IPS-NIHi7 (cell line): ENCODE measurements around the gene ZNF444.
"Not testable (repeated sequence)": the region's sequence is repeated elsewhere in the genome, so short reads cannot be mapped to it uniquely, and the experiment has no call there.

Source experiments
- DNase-seq: peaks from one replicate; pipeline ENCODE4 v3.0.0; 2012; ENCODE audit warnings: mixed read lengths; ENCODE audit errors: extremely low spot score

Gene ZNF444

GRCh38 chr19:56140583-56141416 lies at the start of gene ZNF444:
Gene ZNF444 (plus strand): TSS chr19:56141287. CDS start chr19:56146912, 5,625 bp downstream.
- peak; percentile 98 for DNase-seq

GRCh38 chr19:56091751-56092546 lies 49.1 kb upstream of the ZNF444 start:
- no peak for DNase-seq

GRCh38 chr19:56092685-56093631 lies 48.1 kb upstream of the ZNF444 start:
- DNase-seq, result no peak

- DNase-seq, result no peak
These were observed 46.6 kb upstream of the ZNF444 start for GRCh38 chr19:56094449-56094848.

GRCh38 chr19:56096665-56097064 lies 44.4 kb upstream of the ZNF444 start:
- DNase-seq, result no peak

GRCh38 chr19:56097306-56097705 lies 43.8 kb upstream of the ZNF444 start:
- no peak for DNase-seq

- DNase-seq, result no peak
These were observed 43.3 kb upstream of the ZNF444 start for GRCh38 chr19:56097776-56098175.

- DNase-seq, result not testable (repeated sequence)
These were observed 42.9 kb upstream of the ZNF444 start for GRCh38 chr19:56098237-56098636.

- no peak for DNase-seq
These were observed 42.1 kb upstream of the ZNF444 start for GRCh38 chr19:56098731-56099568.

- no peak for DNase-seq
These were observed 41.2 kb upstream of the ZNF444 start for GRCh38 chr19:56099638-56100539.

GRCh38 chr19:56101095-56101494 lies 40.0 kb upstream of the ZNF444 start:
- no peak for DNase-seq

- no peak for DNase-seq
These were observed 39.1 kb upstream of the ZNF444 start for GRCh38 chr19:56101746-56102535.

- no peak for DNase-seq
These were observed 38.0 kb upstream of the ZNF444 start for GRCh38 chr19:56103027-56103614.

- DNase-seq, result no peak
These were observed 36.7 kb upstream of the ZNF444 start for GRCh38 chr19:56104423-56104822.

GRCh38 chr19:56105090-56105701 lies 35.9 kb upstream of the ZNF444 start:
- DNase-seq, result peak; percentile 83

- not testable (repeated sequence) for DNase-seq
These were observed 35.2 kb upstream of the ZNF444 start for GRCh38 chr19:56105831-56106396.

- no peak for DNase-seq
These were observed 34.7 kb upstream of the ZNF444 start for GRCh38 chr19:56106397-56106849.

- DNase-seq, result no peak
These were observed 34.1 kb upstream of the ZNF444 start for GRCh38 chr19:56106993-56107392.
